ENCODE results near the gene ZNF821. TPM values are rescaled to one million over a fixed set of nuclear protein-coding genes. Genes with fewer than 3 reads are reported as not detected.
"Not testable (repeated sequence)": the region's sequence is repeated elsewhere in the genome, so short reads cannot be mapped to it uniquely, and the experiment has no call there.

The ZNF821 gene
- total RNA-seq, 1 experiment from 2014 or later = 19.8 TPM

DNA sequence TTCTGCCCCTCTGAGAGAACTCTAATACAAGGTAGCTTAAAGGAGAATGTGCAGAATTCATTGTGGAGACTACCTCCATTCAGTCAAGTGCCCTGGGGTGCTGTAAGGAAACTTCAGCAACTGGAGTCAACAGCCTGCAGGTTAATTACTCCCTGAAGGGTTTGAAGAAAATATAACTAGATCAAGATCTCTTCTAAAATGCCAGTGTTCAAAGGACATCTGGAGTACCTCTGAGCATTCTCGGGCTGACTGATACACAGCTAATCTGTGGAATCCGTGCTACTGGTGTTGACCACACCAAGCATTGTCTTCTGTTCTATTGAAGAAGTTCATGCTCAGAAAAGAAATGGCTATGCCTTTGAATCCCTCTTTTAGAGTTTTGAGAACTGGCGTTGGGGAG is 49.7 kb downstream of the ZNF821 start:
- Histone ChIP-seq H3K36me3 (replicated peaks; ENCODE audit: control insufficient read depth, insufficient read depth, low read length) (no peaks in the 10 kb centered on the region), H3K4me3 (ENCODE audit: insufficient read depth, low read depth, low read length) (no peak overlapping the region), H3K27me3 (ENCODE audit: control insufficient read depth, insufficient read depth, low read length) (no peaks in the 10 kb centered on the region)
- no peak for DNase-seq

DNA sequence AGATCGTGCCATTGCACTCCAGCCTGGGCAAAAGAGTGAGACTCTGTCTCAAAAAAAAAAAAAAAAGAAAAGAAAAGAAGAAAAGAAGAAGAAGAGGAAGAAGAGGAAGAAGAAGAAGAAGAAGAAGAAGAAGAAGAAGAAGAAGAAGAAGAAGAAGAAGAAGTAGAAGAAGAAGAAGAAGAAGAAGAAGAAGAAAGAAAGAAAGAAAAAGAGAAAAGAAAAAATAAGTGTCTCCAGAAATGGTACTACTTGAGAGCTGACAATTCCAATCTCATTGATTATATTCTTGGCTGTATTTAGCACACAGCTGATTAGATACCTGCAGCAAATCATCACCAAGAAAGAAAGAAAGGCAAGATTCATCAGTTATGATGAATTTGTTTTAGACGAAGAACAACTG is 51.9 kb downstream of the ZNF821 start:
- H3K36me3 ChIP-seq (replicated peaks; ENCODE audit: control insufficient read depth, insufficient read depth, low read length); H3K4me3 ChIP-seq (ENCODE audit: insufficient read depth, low read depth, low read length); DNase-seq; H3K27me3 ChIP-seq (ENCODE audit: control insufficient read depth, insufficient read depth, low read length): not testable (repeated sequence)

DNA sequence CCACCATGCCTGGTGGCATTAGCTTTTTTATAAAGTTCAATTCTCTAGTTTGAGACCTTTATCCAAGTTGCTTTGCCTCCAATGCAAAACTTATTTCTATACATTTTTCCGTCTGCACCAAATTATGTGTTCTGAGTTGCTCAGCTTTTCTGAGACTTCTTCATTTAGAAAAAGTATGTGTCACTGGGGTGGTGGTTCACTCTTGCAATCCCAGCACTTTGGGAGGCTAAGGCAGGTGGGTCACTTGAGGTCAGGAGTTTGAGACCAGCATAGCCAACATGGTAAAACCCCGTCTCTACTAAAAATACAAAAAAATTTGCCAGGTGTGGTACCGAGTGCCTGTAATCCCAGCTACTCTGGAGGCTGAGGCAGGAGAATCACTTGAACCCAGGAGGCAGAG is 52.3 kb downstream of the ZNF821 start:
- H3K27me3 ChIP-seq (ENCODE audit: control insufficient read depth, insufficient read depth, low read length); DNase-seq; H3K36me3 ChIP-seq (replicated peaks; ENCODE audit: control insufficient read depth, insufficient read depth, low read length); H3K4me3 ChIP-seq (ENCODE audit: insufficient read depth, low read depth, low read length): not testable (repeated sequence)

DNA sequence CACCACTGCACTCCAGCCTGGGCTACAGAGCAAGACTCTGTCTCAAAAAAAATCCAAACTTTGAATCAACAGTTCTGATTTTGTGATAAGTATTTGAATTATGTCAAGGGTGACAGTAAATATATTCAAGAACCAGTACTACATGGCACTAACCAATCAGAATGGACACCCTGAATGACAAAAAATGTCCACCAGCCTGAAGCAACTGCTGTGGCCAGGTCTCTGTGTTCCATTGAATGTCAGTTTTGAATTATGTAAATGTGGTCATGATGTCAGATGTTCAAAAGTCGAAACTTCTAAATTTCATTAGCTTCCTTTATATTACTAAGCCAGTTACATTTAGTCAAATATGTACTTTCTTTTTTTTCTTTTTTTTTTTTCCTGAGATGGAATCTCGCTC is 53.6 kb downstream of the ZNF821 start:
- Histone ChIP-seq H3K36me3 (replicated peaks; ENCODE audit: control insufficient read depth, insufficient read depth, low read length) (no peaks in the 10 kb centered on the region), H3K4me3 (ENCODE audit: insufficient read depth, low read depth, low read length) (no peak overlapping the region), H3K27me3 (ENCODE audit: control insufficient read depth, insufficient read depth, low read length) (no peaks in the 10 kb centered on the region)
- DNase-seq = no peak

DNA sequence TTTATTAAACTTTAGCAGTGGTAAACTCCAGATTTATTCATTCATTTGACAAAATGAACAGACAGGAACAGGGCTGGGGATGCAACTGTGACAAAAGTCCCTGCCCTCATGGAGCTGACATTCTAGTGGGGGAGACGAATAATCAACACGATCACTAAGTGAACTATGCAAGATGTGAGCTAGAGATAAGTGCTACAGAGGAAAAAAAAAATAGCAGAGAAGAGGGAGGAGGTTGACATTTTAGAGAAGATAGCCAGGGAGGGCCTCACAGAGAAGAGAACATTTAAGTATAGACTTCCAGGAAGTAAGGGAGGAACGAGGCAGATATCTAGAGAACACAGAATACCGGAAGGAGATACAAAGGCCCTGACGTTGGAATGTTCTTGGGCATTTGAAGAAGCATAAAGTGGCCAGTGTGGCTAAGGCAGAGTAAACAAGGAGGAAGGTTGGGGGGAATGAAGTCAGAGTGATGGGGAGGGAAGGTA is 57.4 kb downstream of the ZNF821 start:
- Histone ChIP-seq H3K27me3 (ENCODE audit: control insufficient read depth, insufficient read depth, low read length) (no peaks in the 10 kb centered on the region), H3K36me3 (replicated peaks; ENCODE audit: control insufficient read depth, insufficient read depth, low read length) (no peaks in the 10 kb centered on the region), H3K4me3 (ENCODE audit: insufficient read depth, low read depth, low read length) (no peak overlapping the region)
- DNase-seq = no peak

DNA sequence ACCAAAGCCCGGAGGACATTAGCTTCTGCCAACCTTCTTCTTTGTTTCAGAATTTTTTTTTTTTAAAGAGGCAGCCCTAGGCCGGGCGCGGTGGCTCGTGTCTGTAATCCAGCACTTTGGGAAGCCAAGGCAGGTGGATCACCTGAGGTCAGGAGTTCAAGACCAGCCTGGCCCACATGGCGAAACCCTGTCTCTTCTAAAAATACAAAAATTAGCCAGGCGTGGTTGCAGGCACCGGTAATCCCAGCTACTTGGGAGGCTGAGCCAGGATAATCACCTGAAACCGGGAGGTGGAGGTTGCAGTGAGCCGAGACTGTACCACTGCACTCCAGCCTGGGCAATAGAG is 66.9 kb downstream of the ZNF821 start:
- H3K36me3 ChIP-seq (replicated peaks; ENCODE audit: control insufficient read depth, insufficient read depth, low read length); H3K27me3 ChIP-seq (ENCODE audit: control insufficient read depth, insufficient read depth, low read length); DNase-seq; H3K4me3 ChIP-seq (ENCODE audit: insufficient read depth, low read depth, low read length): not testable (repeated sequence)

DNA sequence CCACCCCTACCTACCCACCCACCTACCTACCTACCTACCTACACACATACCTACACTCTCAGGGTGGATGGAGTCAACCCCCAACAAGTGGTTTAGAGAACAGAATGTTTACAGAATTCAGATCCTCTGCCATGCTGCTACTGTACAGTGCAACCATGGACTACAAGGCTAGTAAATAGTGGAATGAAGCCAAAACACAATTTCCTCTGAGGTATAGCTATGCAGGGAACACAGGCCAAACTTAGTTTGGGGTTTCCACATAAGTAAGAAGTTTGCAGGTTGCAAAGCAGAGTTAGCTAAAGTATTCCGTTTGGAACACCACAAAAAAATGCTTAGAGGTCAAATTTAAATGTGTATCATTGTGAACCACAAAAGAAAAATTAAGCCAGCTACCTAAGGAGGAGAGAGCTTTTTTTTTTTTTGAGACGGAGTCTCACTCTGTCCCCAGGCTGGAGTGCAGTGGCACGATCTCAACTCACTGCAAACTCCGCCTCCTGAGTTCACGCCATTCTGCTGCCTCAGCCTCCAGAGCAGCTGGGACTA is 72.7 kb downstream of the ZNF821 start:
- no peak for DNase-seq
- no peaks in the 10 kb centered on the region for H3K27me3 ChIP-seq (ENCODE audit: control insufficient read depth, insufficient read depth, low read length)
- H3K4me3 ChIP-seq (ENCODE audit: insufficient read depth, low read depth, low read length) = no peak overlapping the region
- no peaks in the 10 kb centered on the region for H3K36me3 ChIP-seq (replicated peaks; ENCODE audit: control insufficient read depth, insufficient read depth, low read length)

DNA sequence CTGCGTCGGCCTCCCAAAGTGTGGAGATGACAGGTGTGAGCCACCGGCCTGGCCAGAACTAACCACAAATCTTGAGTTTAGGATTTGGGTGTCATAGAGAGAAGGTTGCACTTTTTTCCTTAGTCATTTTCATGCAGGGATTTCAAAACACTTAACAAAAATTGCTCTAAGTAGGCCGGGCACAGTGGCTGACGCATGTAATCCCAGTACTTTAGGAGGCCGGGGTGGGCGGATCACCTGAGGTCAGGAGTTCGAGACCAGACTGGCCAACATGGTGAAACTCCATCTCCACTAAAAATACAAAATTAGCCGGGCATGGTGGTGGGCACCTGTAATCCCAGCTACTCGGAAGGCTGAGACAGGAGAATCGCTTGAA is 73.8 kb downstream of the ZNF821 start:
- DNase-seq; H3K4me3 ChIP-seq (ENCODE audit: insufficient read depth, low read depth, low read length); H3K36me3 ChIP-seq (replicated peaks; ENCODE audit: control insufficient read depth, insufficient read depth, low read length); H3K27me3 ChIP-seq (ENCODE audit: control insufficient read depth, insufficient read depth, low read length): not testable (repeated sequence)

Other genes with a start within 250 kb of the ZNF821 start
- gene PHLPP2, start 159.5 kb downstream of the ZNF821 start, total RNA-seq (2014; rRNA removed; shearing (Covaris generic)) = 5.3 and 7.3 TPM in 2 replicates
- gene AP1G1, start 75.3 kb downstream of the ZNF821 start, total RNA-seq (2014; rRNA removed; shearing (Covaris generic)) = 36.7 and 42.5 TPM in 2 replicates
- gene ATXN1L, start 38.2 kb downstream of the ZNF821 start, total RNA-seq (2014; rRNA removed; shearing (Covaris generic)) = 12.1 and 12.6 TPM in 2 replicates
- gene IST1, start 11.3 kb upstream of the ZNF821 start, total RNA-seq (2014; rRNA removed; shearing (Covaris generic)) = 267 and 292 TPM in 2 replicates
- gene PKD1L3, start 116.2 kb upstream of the ZNF821 start, total RNA-seq (2014; rRNA removed; shearing (Covaris generic)) = 0.03 TPM in 1 of 2 replicates, not detected in the other
- gene DHODH, start 124.6 kb upstream of the ZNF821 start, total RNA-seq (2014; rRNA removed; shearing (Covaris generic)) = 21.8 and 22.4 TPM in 2 replicates
- 1.6 and 9.8 TPM in 2 replicates for gene HP, start 170.3 kb upstream of the ZNF821 start, total RNA-seq (2014; rRNA removed; shearing (Covaris generic))
- gene HPR, start 179.0 kb upstream of the ZNF821 start, total RNA-seq (2014; rRNA removed; shearing (Covaris generic)) = not detected in 2 replicates
- gene TXNL4B, start 209.4 kb upstream of the ZNF821 start, total RNA-seq (2014; rRNA removed; shearing (Covaris generic)) = 6.1 and 8.3 TPM in 2 replicates
- 55.7 and 56.8 TPM in 2 replicates for gene DHX38, start 209.7 kb upstream of the ZNF821 start, total RNA-seq (2014; rRNA removed; shearing (Covaris generic))